Memory B cell (primary cell): Measurements from ENCODE around the gene IFITM10.

Experiments used
- ATAC-seq: fragments of 150-1000 bp; cut with Tn5 transposase; 2 replicates; pipeline ENCODE4 v1.10.0; 2021; ENCODE audit warnings: low read depth, mild to moderate bottlenecking, moderate library complexity
- DNase-seq, 2 donors: peaks; one replicate each; pipeline ENCODE4 v3.0.0; 2022; ENCODE audit warnings: low spot score in 2 of 2
- H3K27ac Mint-ChIP-seq: one replicate; pipeline ENCODE4 v1.8.0; 2022; ENCODE audit warnings: mild to moderate bottlenecking, moderate library complexity, mixed read lengths
- H3K27me3 Mint-ChIP-seq: one replicate; pipeline ENCODE4 v1.8.0; 2022; ENCODE audit warnings: mixed read lengths
- H3K36me3 Mint-ChIP-seq: one replicate; pipeline ENCODE4 v1.8.0; 2022; ENCODE audit warnings: mild to moderate bottlenecking, mixed read lengths
- H3K4me1 Mint-ChIP-seq: one replicate; pipeline ENCODE4 v1.8.0; 2022; ENCODE audit warnings: mixed read lengths
- H3K4me3 Mint-ChIP-seq: one replicate; pipeline ENCODE4 v1.8.0; 2022; ENCODE audit warnings: mild to moderate bottlenecking, moderate library complexity, mixed read lengths
- H3K9me3 Mint-ChIP-seq: one replicate; pipeline ENCODE4 v1.8.0; 2022; ENCODE audit warnings: mixed read lengths

Gene IFITM10

DNA sequence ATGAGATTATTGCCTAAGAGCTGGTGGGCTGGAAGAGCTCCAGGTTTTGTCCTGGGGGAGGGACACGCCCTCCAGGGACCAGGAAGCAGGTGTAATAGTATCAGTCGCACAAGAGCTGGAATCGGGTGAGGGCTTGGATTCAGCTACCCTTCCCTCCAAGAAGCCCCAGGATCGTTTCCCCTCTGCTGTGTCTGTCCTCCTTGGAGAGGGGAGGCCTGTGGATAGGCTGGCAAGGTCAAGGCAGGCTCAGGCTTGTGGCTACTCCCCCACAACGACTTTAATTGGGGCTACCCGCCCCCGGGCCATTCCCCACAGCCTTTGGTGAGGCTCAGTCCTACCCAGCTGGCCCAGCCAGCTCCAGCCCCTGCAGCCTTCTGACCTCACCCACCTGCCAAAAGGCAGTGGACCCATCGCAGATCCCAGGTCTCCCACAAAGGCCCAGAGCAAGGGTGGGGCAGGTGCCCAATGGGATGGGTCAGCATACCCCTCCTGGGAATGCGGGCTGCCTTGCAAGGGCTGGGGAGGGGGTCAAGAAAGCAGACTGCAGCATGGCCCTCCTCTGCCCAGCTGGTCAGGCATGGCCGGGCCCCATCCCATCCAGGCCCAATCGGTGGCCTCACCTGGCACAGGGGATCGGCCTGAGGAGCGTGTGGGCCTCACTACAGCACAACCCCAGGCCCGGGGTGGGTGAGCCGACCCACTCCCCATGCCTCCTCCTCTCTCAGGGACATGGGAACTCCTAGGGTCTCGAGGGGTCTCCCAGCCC is 12.3 kb upstream of the IFITM10 start:
- Mint-ChIP-seq H3K4me3 (peak overlapping the region; percentile 52), H3K4me1 (peaks cover 19% of the 10 kb centered on the region), H3K9me3 (no peaks in the 10 kb centered on the region), H3K27me3 (no peaks in the 10 kb centered on the region), H3K27ac (no peak overlapping the region), H3K36me3 (no peaks in the 10 kb centered on the region)
- DNase-seq (no peak), ATAC-seq (no peak)

DNA sequence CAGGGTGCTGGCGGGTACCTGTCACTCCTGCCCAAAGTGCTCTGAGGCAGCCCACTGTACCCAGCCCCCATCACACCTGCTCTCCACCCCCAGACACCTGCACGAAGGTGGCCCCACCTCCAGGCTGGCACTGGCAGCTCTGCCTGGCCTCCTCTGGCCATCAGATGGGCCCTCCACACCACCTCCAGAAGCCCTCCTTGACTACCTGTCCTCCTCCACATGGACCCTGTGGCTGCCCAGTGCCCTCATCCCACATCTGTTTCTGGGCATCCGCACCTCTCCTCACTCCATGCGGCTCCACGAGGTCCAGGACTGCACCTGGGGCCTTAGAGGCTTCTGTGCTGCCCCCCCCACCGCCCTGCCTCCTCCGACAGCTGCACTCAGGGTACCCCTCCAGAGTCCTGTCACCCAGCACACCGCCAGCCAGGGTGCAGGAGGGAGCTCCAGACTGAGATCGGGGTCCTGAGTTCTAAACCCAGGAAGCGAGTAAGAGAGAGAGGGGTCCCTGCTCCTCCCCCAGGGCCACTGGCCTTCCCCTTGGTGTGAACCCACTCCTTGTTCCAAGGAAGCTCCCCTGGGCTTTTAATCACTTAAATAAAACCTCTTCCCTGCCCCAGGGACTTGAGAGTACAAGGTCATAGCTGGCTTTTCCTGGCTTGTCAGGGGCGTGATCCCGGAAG is 11.6 kb upstream of the IFITM10 start:
- peaks cover 2% of the 10 kb centered on the region for H3K36me3 Mint-ChIP-seq
- H3K9me3 Mint-ChIP-seq: no peaks in the 10 kb centered on the region
- H3K4me3 Mint-ChIP-seq: peak overlapping the region; percentile 52
- no peaks in the 10 kb centered on the region for H3K27me3 Mint-ChIP-seq
- peaks cover 19% of the 10 kb centered on the region for H3K4me1 Mint-ChIP-seq
- no peak for ATAC-seq
- no peak for DNase-seq
- H3K27ac Mint-ChIP-seq: peak overlapping the region; percentile 65

DNA sequence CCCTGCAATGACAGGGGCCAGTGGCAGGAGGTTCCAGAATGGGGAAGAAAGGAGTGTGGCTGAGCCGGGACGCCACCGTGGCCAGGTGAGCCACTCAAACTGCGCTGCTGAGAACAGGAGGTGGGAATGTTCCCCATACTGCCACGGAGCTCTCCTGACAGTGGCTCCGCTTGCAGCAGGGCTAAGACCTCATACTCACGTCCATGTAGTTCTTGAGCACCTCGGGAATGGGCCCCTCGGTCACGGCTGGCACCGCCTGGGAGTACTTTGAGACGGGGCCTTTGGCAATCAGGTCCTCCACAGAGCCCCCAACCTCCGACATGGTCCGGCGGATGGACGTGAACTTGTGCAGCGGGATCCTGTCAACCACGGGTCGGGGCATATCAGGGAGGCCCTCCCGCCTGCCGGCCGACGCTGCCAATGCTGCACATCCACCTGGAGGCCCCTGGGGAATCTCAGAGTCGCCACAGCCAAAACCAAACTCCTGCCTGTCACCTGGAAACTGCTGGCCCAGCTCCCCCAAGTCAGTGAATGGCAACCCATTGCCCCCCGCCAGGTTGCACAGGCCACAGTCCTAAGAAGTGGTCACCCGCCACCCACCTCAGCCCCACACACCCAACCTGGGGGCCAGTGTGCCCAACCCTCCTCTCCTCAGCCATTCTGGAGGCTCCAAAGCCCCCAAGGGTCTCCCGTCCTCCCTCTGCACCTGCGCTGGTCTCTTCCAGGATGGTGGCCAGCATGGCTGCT is 10.9 kb upstream of the IFITM10 start:
- peak overlapping the region; percentile 65 for H3K27ac Mint-ChIP-seq
- peaks cover 2% of the 10 kb centered on the region for H3K36me3 Mint-ChIP-seq

DNA sequence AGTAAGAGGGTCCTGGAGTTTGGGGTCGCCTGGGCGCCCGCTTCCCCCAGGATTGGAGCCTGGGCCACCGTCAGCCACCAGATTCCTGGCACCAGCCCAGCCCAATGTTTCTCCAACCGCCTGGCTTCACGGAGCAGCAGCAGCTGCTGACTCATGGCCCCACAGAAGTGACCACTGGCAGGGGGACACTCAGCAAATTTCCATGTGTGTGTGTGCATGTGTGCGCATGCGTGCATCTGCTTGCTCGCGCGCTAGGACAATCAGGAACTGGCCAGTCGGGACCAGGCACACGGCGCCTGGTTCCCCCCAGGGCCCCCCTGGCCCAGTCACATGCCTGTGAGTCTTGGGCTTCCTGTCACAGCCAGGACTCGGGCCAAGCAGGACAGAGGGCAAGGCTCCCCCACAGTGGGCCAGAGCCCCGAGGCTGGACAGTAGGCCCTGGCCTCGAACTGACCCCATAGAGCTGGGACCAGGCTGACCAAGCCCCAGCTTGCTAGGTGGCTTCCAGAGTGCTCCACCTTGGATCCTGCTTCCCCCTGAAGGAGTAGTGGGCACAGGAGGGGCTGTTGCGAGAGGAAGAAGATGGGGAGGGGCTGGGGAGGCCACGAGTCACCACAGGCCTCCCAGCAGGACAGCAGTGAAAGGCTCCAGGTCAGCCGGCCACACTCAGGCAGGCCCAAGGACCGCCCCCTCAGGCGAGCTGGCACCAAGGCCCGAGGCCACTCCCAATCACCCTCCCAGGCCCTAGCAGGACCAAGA is 10.1 kb upstream of the IFITM10 start:
- no peak overlapping the region for H3K4me3 Mint-ChIP-seq

More for the DNA sequence above, 10.9 kb upstream of the IFITM10 start:
- no peak overlapping the region for H3K4me3 Mint-ChIP-seq
- H3K27me3 Mint-ChIP-seq: no peaks in the 10 kb centered on the region
- no peak for DNase-seq
- ATAC-seq: no peak
- peaks cover 19% of the 10 kb centered on the region for H3K4me1 Mint-ChIP-seq
- H3K9me3 Mint-ChIP-seq: no peaks in the 10 kb centered on the region

DNA sequence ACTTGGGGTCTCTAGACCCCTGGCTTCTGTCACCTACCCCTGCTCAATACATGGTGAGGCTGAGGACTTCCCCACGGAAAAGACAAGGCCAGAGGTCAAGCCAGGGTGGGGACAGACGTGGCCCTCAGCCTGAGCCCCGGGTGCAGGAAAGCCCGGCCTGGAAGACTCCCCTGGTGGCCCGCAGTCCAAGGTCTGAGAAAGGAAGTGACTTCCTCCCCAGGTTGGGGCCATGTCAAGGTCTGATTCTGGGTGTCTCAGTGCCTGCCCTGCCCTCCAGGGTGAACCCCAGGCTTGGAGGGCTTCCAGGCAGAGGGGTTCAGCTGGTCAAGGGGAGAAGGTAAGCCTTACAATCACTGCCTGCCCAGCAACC is 9.4 kb upstream of the IFITM10 start:
- Mint-ChIP-seq H3K4me1 (peaks cover 24% of the 10 kb centered on the region), H3K27ac (no peak overlapping the region), H3K9me3 (no peaks in the 10 kb centered on the region), H3K4me3 (no peak overlapping the region), H3K36me3 (peaks cover 9% of the 10 kb centered on the region), H3K27me3 (no peaks in the 10 kb centered on the region)
- ATAC-seq (no peak), DNase-seq (no peak)

More for the DNA sequence above, 10.1 kb upstream of the IFITM10 start:
- DNase-seq: no peak
- ATAC-seq: no peak
- peaks cover 8% of the 10 kb centered on the region for H3K36me3 Mint-ChIP-seq
- H3K9me3 Mint-ChIP-seq: no peaks in the 10 kb centered on the region
- peaks cover 24% of the 10 kb centered on the region for H3K4me1 Mint-ChIP-seq
- no peak overlapping the region for H3K27ac Mint-ChIP-seq
- no peaks in the 10 kb centered on the region for H3K27me3 Mint-ChIP-seq

DNA sequence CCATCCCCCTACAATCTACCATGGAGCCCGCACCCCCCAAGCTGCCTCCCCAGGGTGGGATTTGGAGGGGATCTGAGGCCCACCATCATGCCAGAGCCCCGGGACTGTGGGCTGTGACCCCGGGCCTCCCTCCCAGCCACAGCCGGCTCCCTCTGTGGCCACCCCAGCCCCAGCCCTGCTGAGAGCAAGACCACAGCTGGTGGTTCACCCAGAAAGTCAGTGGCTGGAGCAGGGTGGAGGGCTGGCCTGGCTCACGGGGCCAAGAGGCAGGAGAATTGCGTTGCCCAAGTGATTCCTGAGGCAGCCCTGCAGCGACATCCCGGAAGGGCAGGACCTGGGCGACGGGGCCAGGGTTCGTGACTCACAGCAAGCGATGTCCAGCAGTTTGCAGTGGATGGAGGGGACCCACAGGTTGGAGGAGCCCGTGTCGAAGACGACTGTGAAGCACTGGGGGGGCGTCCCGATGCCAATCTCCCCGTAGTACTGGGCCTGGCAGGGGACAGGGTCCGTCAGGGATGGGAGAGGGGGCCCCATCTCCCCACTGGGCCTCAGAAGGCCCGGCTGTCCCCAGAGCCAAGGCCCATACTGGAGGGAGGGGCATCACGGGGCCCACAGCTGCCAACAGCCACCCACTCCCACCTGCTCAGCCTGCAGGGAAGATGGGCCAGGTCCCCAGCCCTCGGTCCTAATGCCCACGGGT is 8.9 kb upstream of the IFITM10 start:
- no peak overlapping the region for H3K27ac Mint-ChIP-seq
- ATAC-seq: no peak
- peaks cover 25% of the 10 kb centered on the region for H3K4me1 Mint-ChIP-seq
- peaks cover 15% of the 10 kb centered on the region for H3K36me3 Mint-ChIP-seq
- DNase-seq: no peak
- H3K27me3 Mint-ChIP-seq: no peaks in the 10 kb centered on the region
- H3K9me3 Mint-ChIP-seq: no peaks in the 10 kb centered on the region
- H3K4me3 Mint-ChIP-seq: no peak overlapping the region

DNA sequence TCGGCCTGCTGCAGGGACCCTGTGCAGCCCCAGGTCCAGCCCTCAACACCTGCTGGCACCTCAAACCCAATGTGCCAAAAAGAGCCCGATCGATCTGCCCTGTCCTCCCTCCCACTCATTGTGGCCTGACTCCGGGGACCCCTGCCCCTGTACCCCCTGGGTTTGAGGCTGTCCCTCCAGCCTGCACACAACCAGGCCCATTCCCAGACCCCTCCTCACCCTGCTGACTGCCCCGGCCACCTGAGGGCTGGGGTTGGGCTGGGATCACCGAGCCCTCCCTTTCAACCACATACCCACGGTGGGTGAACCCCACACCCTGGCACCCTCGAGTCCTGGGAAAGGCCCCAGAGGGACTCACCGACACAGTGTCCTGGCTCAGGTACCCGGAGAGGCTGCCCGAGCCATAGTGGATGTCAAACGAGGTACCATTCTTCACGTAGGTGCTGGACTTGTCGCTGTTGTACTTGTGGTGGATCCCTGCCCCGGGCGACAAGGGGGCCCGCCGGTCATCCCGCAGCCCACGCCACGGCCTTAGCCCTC is 8.3 kb upstream of the IFITM10 start:
- Mint-ChIP-seq H3K4me3 (peak overlapping the region; percentile 50), H3K9me3 (no peaks in the 10 kb centered on the region), H3K36me3 (peaks cover 16% of the 10 kb centered on the region), H3K27ac (no peak overlapping the region), H3K4me1 (peaks cover 23% of the 10 kb centered on the region), H3K27me3 (no peaks in the 10 kb centered on the region)
- DNase-seq: no peak
- no peak for ATAC-seq

DNA sequence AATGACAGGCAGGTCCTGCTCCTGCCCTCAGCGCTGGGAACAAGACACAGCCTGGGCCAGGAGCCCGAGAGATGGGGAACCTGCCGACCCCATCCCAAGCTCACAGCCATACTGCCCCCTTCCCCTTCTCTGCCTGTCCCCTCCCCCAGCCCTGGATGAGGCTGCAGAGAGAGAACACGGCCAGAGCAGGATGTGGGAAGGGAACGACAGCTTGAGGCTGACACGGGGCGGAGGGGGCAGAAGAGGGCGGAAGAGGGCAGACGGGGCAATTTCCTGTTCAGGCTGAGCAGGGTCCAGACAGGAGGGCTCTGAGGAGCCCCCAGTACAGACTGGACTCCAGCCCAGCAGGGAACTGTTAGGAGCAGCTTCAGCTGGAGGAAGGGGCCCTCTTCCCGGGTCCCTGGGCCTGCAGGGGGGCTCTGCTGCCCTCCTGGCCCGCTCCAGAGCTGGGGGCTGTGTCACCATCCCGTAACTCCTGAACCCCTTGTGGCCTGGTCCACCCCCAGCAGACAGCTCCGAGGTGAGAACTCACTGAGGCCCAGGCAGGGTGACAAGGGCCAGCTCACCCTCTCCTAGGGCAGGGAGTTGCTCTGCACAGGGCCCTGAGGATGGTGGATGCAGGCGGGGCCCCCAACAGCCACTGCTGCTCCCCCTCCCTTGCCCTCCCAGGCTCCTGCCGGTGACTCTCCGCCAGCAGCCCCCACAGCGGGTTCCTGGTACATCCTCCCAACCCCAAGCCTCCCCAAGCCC is 7.6 kb upstream of the IFITM10 start:
- no peak for DNase-seq
- H3K4me1 Mint-ChIP-seq: peaks cover 23% of the 10 kb centered on the region
- ATAC-seq: no peak

DNA sequence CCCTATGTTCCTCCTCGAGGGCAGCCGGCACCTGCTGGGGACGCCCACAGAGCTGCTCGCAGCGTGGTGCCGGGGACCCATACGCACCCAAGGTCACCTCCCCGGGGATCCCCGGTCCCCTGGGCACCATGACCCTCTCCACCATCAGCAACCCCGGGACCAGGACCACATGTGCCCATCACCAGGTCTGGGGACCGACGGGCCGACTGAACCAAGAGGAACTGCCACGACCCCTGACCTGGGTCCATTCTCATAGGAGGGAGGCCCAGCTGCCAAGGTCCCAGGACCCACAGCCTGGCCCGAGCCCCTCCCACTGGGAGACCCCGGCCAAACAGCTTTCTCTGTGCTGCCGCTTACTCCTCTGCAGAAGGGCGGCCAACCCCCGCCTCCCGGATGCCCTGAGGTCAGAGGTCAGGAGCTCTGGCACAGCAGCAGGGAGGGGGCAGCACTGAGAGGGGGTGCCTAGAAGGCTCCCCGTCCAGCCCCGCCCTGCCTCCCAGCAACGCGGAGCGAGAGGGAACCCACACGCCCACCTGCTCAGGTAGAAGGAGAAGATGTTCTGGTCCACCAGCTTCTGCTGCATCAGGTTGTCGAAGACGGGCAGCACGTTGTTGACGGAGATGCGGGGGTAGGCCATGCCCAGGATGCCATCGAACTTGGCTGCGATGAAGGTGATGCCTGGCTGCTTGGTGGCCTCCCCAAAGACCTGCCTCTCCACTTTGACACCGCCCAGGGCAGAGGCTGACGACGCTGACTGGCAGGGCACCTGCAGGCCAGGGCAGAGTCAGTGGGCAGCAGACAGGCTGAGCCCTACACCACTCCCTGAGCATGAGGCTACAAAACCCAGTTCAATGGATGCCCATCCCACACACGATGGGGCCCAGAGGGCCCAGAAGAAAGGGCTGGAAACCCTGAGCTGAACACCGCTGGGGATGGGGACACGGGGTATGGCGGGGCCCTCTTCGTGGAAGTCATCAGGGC is 6.7 kb upstream of the IFITM10 start:
- no peaks in the 10 kb centered on the region for H3K27me3 Mint-ChIP-seq
- H3K9me3 Mint-ChIP-seq: no peaks in the 10 kb centered on the region
- H3K27ac Mint-ChIP-seq: no peak overlapping the region
- peaks cover 20% of the 10 kb centered on the region for H3K36me3 Mint-ChIP-seq
- ATAC-seq: no peak
- peaks cover 18% of the 10 kb centered on the region for H3K4me1 Mint-ChIP-seq
- no peak overlapping the region for H3K4me3 Mint-ChIP-seq
- DNase-seq: no peak

More for the DNA sequence above, 7.6 kb upstream of the IFITM10 start:
- Mint-ChIP-seq H3K9me3 (no peaks in the 10 kb centered on the region), H3K36me3 (peaks cover 19% of the 10 kb centered on the region), H3K4me3 (no peak overlapping the region), H3K27ac (no peak overlapping the region), H3K27me3 (no peaks in the 10 kb centered on the region)

DNA sequence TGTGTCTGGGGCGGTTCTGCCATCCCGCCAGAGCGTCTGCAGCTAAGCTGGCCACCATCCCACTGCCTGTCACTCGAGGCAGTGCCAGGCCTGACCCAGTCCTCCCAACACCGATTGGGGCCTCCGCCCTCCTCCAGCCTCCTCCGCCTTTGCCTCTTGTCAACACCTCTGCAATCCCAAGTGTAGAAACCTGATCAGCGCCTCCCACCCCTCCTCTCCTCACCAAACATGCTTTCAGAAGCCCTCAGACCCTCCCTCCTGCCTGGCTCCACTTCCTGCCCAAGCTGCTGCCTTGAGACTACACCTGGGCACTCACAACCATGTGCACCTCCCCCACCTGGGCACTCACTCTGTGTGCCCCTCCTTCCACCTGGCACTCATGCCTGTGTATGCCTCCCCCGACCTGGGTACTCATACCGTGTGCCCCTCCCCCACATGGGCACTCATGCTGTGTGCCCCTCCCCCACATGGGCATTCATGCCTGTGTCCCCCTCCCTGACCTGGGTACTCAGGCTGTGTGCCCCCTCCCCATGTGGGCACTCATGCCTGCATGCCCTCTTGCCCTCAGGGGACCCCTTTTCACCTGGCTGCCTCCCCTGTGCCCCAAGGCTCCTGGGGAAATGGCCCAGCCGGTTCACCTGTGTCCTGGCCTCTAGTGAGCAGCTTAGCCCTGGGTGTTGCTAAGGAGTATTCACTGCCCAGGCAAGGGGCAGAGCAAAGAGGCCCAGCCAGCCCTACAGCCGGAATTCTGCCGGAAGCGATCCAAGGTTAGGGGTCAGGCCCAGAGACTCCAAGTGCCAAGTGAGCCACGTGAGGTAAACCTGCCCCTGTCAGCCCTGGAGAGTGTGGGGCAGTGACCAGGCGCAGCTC is 5.5 kb upstream of the IFITM10 start:
- Mint-ChIP-seq H3K4me3 (no peak overlapping the region), H3K9me3 (no peaks in the 10 kb centered on the region), H3K4me1 (peaks cover 14% of the 10 kb centered on the region), H3K27me3 (no peaks in the 10 kb centered on the region), H3K36me3 (peaks cover 20% of the 10 kb centered on the region), H3K27ac (no peak overlapping the region)
- ATAC-seq (no peak), DNase-seq (no peak)

DNA sequence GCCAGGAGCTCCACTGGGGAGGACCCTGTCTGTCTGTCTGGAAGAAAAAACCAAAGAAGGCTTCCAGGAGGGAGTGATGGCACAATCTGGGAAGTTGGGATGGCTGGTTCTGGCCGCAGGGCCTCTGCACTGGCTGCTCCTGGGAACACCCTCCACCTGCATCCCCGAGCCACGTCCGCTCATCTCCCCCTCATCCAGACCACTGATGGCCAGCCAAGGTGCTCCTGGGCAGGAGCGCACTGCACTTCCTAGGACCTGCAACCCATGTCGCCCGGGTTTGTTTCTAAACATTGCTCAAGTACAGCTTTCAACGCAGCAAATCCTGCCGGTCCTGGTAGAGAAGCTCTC is 4.9 kb upstream of the IFITM10 start:
- peaks cover 17% of the 10 kb centered on the region for H3K4me1 Mint-ChIP-seq
- H3K27me3 Mint-ChIP-seq: peaks cover 3% of the 10 kb centered on the region
- H3K4me3 Mint-ChIP-seq: no peak overlapping the region
- H3K9me3 Mint-ChIP-seq: no peaks in the 10 kb centered on the region
- no peak for DNase-seq
- no peak overlapping the region for H3K27ac Mint-ChIP-seq
- no peak for ATAC-seq
- peaks cover 20% of the 10 kb centered on the region for H3K36me3 Mint-ChIP-seq
